ENCODE measurements around the gene RUVBL2.

RUVBL2 gene

GRCh38 chr19:48989701-48990291, 3.9 kb upstream of the RUVBL2 start:
- no peak for DNase-seq

GRCh38 chr19:48990400-48990799, 3.3 kb upstream of the RUVBL2 start:
- no peak for DNase-seq

- no peak for DNase-seq
Measured at GRCh38 chr19:48991011-48991609, 2.6 kb upstream of the RUVBL2 start.

DNA sequence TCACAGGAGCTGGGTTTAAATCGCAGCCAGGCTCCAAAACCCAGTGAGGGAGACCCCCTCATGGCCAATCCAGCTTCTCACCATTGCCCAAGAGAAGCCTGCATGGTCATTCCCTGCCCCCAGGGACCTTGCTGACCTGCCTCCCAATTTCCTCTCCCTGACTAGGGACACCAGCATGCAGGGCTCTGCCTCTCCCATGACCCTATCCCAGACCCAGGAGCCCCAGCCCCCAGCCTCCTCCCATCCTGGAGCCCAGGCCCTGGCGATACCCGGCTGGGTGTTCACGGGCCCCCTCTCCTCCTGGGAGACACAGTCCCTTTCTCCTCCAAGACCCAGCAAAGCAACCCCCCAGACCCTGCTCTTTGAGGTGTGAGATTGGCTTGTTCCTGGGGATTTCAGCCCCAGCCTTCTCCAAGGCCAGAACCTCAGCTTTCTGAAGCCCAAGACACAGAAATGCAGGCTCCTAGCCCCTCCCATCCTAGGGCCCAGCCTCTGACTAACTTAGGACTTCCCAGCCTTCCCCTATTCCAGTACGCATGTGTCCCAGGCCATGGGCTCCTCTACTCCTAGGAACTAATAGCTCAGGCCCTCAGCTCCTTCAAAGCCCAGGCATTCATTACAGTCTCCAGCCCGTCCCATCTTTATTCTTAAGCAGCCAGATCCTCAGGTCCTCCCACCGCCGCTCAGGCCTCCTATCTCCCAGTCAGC, 1.7 kb upstream of the RUVBL2 start:
- DNase-seq, result no peak

GRCh38 chr19:48992581-48993174, 1.0 kb upstream of the RUVBL2 start:
- DNase-seq, result no peak

- DNase-seq, result no peak
Measured at GRCh38 chr19:48994035-48994386, 324 bp downstream of the RUVBL2 start.

- DNase-seq, result peak; percentile 53
Measured at GRCh38 chr19:48997972-48998371, 4.3 kb downstream of the RUVBL2 start.

DNA sequence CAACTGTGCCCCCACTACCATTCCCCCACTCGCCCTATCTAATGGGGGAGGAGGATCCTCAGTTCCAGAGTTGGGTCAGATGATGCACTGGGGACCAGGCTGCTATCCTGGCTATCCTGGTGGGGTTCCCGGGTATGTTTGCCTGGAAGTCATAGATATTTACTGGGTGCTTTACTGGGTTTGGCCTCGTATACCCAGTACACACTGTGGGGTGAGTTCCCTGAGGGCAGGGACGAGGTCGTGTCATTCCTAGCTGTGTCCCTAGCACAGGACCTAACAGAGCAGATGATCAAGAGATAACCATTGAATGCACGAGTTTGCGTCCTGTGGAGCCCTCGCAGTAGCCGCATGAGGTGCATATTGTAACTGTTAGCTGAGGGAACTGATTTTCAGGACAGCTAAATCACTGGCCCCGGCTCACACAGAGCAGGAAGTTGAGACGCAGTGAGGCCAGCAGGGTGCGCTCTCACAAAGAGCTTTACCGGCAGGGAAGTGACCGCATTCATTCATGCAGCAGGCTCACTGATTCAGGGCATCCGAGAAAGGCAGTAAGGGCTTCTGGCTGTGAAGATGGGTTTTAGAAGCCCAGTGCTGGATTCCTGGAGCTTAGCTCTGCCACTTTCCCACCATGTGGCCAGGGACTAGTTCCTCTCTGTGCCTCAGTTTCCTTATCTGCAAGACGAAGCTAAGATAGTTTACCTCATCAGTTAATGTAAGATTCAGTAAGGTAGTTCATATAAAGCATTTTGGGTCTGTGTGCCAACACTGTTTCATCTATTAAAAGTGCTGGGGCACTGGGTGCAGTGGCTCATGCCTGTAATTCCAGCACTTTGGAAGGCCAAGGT, 6.0 kb downstream of the RUVBL2 start:
- DNase-seq, result peak; percentile 77

- no peak for DNase-seq
Measured at GRCh38 chr19:49004133-49004532, 10.4 kb downstream of the RUVBL2 start.

DNA sequence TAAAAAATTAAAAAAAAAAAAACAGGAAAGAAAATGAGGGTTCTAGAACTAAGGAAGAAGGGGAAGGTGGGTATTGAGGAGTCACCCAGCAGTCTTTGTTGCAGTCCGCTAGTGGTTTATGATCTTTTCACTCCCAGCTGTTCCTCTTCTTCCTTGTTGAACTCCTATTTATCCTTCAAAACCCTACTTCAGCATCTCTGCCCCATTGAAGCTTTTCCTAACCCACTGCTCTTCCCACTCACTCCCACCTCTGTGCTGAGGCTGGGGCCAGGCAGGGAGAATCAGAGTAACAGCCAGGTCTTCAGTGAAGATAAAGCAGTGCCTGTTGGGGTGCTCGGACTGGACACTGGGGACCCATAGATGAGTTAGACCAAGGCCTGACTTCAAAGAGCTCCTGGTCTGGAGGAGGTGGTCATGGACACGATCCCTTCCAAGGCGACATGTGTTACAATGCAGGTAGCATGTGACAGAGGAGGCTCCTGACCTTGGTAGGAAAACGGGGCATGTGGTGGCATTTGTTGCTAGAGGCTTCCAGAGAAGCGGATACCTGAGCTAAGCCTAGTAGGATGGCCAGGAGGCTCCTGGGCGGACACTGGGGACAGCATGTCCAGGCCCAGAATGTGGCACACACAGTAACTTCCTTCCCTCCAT, 11.4 kb downstream of the RUVBL2 start:
- no peak for DNase-seq

DNA sequence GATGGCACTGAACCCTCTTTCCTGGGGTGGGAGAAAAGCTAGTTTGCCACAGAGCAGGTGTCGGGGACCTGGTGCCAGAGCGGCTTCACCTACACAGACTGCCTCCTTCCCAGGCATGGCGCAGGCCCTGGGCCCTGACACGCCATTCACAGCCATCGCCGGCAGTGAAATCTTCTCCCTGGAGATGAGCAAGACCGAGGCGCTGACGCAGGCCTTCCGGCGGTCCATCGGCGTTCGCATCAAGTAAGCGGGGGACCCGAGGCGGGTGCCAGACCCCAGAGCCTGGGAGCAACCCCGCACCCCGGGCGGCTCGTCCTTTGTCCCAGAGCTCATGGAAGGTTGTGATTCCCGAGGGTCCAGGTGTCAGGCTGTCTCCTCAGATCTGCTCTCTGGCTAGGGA, 13.2 kb downstream of the RUVBL2 start:
- DNase-seq, result no peak

DNA sequence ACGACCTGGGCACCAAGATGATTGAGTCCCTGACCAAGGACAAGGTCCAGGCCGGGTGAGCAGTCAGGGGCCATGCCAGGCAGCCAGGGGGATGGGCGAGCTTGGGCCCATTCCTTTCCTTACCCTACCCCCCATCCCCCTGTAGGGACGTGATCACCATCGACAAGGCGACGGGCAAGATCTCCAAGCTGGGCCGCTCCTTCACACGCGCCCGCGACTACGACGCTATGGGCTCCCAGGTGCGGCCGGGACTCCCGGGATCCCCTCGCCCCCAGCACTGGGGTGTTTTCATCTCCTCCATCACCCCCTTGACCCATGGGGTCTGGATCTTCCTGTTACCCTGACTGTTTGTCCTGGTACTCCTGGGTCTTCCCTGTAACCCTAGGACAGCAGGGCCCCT, 16.1 kb downstream of the RUVBL2 start:
- no peak for DNase-seq

DNA sequence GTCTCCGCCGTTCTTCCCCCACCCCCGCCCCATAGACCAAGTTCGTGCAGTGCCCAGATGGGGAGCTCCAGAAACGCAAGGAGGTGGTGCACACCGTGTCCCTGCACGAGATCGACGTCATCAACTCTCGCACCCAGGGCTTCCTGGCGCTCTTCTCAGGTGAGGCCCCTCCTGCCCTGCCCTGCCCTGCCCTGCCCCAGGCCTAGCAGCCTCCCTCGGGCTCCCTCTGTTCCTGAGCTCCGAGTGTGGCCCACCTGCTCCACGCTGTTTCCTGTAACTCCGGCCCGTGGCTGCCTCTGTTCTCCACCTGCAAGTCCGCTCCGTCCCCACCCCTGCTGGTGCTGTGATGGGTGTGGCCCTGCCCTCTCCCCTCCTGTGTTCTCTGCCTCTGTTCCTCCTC, 16.8 kb downstream of the RUVBL2 start:
- no peak for DNase-seq

- no peak for DNase-seq
Measured at GRCh38 chr19:49011194-49011593, 17.5 kb downstream of the RUVBL2 start.

DNA sequence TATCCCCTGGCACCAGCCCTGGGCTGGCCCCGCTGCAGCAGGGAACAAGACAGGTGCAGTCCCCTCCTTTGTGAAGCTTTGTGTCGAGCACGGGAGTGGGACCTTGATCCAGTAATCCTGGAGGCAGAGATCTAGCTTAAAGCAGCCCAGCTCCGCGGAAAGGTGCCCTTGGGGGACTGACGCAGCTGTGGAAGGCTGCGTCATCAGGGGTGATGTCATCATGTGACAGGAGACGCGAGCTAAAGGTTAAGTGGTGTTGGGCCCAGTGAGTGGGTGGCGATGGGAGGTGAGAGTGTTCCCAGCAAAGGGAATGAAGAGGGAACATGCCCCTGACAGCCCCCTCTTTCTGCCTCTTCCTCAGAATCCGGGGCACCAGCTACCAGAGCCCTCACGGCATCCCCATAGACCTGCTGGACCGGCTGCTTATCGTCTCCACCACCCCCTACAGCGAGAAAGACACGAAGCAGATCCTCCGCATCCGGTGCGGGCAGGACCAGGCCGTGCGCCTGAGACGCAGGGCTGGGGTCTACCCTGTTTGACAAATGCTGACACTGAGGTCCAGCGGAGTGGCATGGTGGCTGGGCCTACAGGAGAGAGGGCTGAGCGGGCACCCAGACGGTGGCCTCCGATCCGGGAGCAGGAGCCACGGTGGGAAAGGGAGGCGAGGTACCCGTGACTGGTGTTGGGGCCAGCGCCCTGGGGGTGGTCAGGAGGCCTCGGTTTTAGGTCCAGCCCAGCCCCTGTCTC, 20.6 kb downstream of the RUVBL2 start:
- DNase-seq, result no peak

- DNase-seq, result no peak
Measured at GRCh38 chr19:49014870-49015255, 21.2 kb downstream of the RUVBL2 start.

DNA sequence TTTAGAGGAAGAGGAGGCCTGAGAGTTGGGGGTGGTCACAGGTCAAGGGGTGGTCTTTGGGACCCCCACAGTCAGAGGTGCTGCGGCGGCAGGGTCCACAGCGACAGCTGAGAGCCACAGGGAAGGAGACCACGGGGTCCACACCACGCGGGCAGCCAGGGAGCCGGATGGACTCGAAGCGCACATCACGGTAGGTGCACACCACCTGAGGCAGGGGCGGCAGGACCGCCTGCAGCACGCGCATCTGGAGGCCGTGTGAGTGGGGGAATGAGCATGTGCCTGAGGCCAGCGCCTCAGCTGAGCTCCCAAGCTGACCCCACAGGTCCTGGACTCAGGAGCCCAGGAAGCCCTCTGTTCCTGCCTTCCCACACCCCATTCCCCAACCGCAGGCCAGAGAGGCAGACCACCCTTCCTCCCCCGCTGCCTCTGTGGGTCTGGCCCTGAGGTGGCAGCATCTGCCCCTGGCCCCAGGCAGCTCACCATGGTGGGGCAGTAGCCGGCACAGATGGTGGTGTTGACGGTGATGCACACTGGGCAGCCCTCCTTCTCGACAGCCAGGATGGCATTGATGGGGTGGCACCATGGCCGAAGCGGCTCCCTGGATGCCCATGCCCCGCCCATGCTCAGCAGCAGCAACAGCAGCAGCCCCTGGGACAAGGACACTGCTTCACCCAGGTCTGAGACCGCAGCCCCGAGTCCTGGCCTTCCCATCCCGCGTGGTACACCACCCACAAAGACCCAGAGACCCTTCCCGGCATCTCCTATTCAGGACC, 22.6 kb downstream of the RUVBL2 start:
- DNase-seq, result no peak

DNA sequence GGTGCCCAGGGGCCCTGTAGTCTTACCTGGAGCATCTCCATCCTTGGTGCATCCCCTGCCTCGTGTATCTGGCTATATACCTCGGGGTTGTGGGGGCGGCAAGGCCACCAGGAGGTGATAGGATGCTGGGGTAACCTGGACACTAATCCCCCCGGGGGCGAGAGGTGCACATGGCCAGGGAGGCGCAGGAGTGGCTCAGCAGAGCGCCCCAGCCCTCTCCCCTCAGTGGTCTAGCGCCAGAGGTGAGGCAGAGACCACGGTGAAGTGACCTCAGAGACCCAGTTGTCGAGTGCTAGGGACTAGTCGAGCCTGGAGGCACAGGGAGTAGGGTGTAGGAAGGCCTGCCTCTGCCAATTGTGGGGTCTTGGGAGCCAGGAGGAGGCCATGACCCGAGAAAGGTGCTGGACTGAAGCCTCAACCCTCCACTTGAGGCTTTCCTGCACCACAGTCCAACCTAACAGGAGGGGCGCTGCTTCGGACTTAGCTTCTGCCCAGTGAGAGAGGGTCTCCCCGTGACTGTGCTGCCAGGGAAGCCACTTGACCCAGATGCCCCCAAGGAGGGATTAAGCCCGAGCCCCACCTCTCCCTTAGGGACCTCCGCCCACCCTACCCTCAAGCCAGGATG, 23.5 kb downstream of the RUVBL2 start, which contains the start of gene LHB:
Gene LHB, minus strand, starts transcription at position 51 of the 625 bp plus-strand sequence. Its CDS starts 10 bp downstream, at position 41.
- no peak for DNase-seq

DNA sequence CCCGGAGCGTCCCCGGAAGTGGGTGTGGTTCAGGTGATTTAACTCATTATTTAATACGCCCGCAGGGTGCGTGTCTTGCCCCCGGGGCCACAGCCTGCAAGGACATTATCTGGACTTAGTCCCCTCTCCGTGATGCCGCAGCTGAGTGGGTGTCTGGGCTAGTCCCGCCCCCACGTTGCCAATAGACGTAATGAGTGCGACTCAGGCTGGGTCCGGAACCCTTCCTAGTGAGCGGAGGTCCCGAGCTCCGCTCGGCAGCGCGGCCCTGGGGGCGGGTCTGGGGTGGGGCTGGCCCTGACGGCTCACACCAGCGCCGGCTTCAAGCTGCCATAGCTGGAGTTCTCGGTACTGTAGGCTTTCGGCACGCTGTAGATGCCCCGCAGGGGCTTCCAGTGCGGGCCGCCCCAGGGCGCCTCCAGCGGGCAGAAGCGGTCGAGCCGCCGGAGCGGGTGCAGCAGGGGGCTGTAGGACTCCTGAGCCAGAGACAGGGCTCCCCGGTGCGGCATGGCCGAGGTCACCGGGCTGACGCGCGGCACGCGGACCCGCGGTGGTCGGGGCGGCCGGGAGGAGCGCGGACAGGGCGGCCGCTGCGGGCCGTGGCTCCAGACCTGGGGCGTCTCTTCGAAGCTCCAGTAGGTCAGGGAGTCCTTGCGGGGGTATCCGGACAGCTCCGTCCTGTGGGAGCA, 24.1 kb downstream of the RUVBL2 start:
- DNase-seq, result peak; percentile 73
